HepG2 (cell line): ENCODE data around the gene ZNF561. TPM values are rescaled to one million over a fixed set of nuclear protein-coding genes. Genes with fewer than 3 reads are reported as not detected.
A peak's percentile ranks its signal among the peaks of the same experiment; 100 is the strongest.

Source experiments
- FLYWCH1 ChIP-seq: sonication (generic); formaldehyde crosslinking; IDR thresholded peaks from 2 replicates; pipeline ENCODE4 v1.8.1; 2023; ENCODE audit warnings: mild to moderate bottlenecking, missing genetic modification reagents
- GATAD1 ChIP-seq: IDR thresholded peaks from 2 replicates; pipeline ENCODE4 v1.6.1; 2016; ENCODE audit warnings: missing genetic modification reagents, missing compliant biosample characterization
- HES4 ChIP-seq: sonication (generic); formaldehyde crosslinking; IDR thresholded peaks from 2 replicates; pipeline ENCODE4 v1.9.0; 2021; ENCODE audit warnings: mild to moderate bottlenecking, missing genetic modification reagents, borderline replicate concordance
- HIVEP1 ChIP-seq: sonication (generic); formaldehyde crosslinking; IDR thresholded peaks from 2 replicates; pipeline ENCODE4 v1.4.0; 2020; ENCODE audit warnings: mild to moderate bottlenecking, missing genetic modification reagents
- MATR3 ChIP-seq: sonication (generic); formaldehyde crosslinking; IDR thresholded peaks from 2 replicates; pipeline ENCODE4 v1.4.0; 2020; ENCODE audit warnings: missing genetic modification reagents
- NFE2L2 ChIP-seq: fragments of 150-350 bp; IDR thresholded peaks from 2 replicates; pipeline ENCODE4 v1.6.1; 2014; ENCODE audit warnings: low read length
- NR2F6 ChIP-seq, 2 experiments: IDR thresholded peaks; 2 replicates each; pipeline ENCODE4 v1.6.1; 2016; ENCODE audit warnings: antibody characterized with exemption in 1 of 2, mild to moderate bottlenecking in 1 of 2
- PRPF4 ChIP-seq: fragments of 200-400 bp; formaldehyde crosslinking; IDR thresholded peaks from 2 replicates; pipeline ENCODE4 v1.6.1; 2016; ENCODE audit warnings: low read length, low read depth; ENCODE audit not compliant: poor library complexity, severe bottlenecking
- RFXANK ChIP-seq: IDR thresholded peaks from 2 replicates; pipeline ENCODE4 v1.6.1; 2016
- SSRP1 ChIP-seq: IDR thresholded peaks from 2 replicates; pipeline ENCODE4 v1.6.1; 2016; ENCODE audit warnings: control low read depth
- TFAP4 ChIP-seq: sonication (generic); IDR thresholded peaks from 2 replicates; pipeline ENCODE4 v1.6.1; 2016; ENCODE audit warnings: low read depth, borderline replicate concordance
- ZNF20 ChIP-seq: sonication (generic); formaldehyde crosslinking; IDR thresholded peaks from 2 replicates; pipeline ENCODE4 v1.4.0; 2020; ENCODE audit warnings: mild to moderate bottlenecking, moderate library complexity, missing genetic modification reagents
- ZNF224 ChIP-seq: sonication (generic); formaldehyde crosslinking; IDR thresholded peaks from 2 replicates; pipeline ENCODE4 v1.5.0; 2020; ENCODE audit warnings: mild to moderate bottlenecking, missing genetic modification reagents
- ZNF343 ChIP-seq: sonication (generic); formaldehyde crosslinking; IDR thresholded peaks from 2 replicates; pipeline ENCODE4 v1.4.0; 2020; ENCODE audit warnings: mild to moderate bottlenecking, missing genetic modification reagents
- ZNF615 ChIP-seq: sonication (generic); formaldehyde crosslinking; IDR thresholded peaks from 2 replicates; pipeline ENCODE4 v1.5.0; 2020; ENCODE audit warnings: mild to moderate bottlenecking, missing genetic modification reagents, borderline replicate concordance
- ZNF713 ChIP-seq: sonication (generic); formaldehyde crosslinking; IDR thresholded peaks from 2 replicates; pipeline ENCODE4 v1.4.0; 2020; ENCODE audit warnings: mild to moderate bottlenecking, missing genetic modification reagents
- ZSCAN9 ChIP-seq: IDR thresholded peaks from 2 replicates; pipeline ENCODE4 v1.6.1; 2016; ENCODE audit warnings: borderline replicate concordance
- polyA plus RNA-seq, 8 experiments: library from polyadenylated mRNA; depleted of rRNA in 3 of 8; stranded (reverse) in 7 of 8; unstranded in 1 of 8; fragments of >200 nt; fragmentation: Illumina TruSeq in 4 of 8; extraction: Trizol in 4 of 8; gene quantifications; 2 replicates each; pipeline versions ENCODE4 v1.2.1 to v1.2.3, GENCODE V29; 2011 to 2016; ENCODE audit warnings: low read depth in 4 of 8, missing spikeins in 1 of 8, mixed read lengths in 1 of 8; ENCODE audit not compliant: insufficient read depth in 1 of 8
- total RNA-seq, 5 experiments: library from RNA; depleted of rRNA; stranded (reverse); fragments of >200 nt; fragmentation: Illumina TruSeq; extraction: Trizol; gene quantifications; 2 replicates each; pipeline ENCODE4 v1.2.3, GENCODE V29; 2016; ENCODE audit warnings: low read depth in 1 of 5
- TF ChIP-seq, protein P1 (sequence below): sonication (generic); formaldehyde crosslinking; IDR thresholded peaks from 2 replicates; pipeline ENCODE4 v1.4.0; 2020; ENCODE audit warnings: mild to moderate bottlenecking, missing genetic modification reagents
- TF ChIP-seq, protein P2 (sequence below): sonication (generic); formaldehyde crosslinking; IDR thresholded peaks from 2 replicates; pipeline ENCODE4 v1.8.0; 2023; ENCODE audit warnings: mild to moderate bottlenecking, missing genetic modification reagents
- TF ChIP-seq, protein P3 (sequence below): sonication (generic); formaldehyde crosslinking; IDR thresholded peaks from 2 replicates; pipeline ENCODE4 v1.9.0; 2021; ENCODE audit warnings: missing genetic modification reagents, borderline replicate concordance

Gene ZNF561
- total and polyA plus RNA-seq, 2 of the 13 experiments (the other 11 are each of a cell fraction or from before 2014, with no cell fraction given) = 19.8 to 35.1 TPM

GRCh38 chr19:9584073-9584833 is 36.8 kb downstream of the ZNF561 start, which contains the start of gene ZNF121 (continued):
- no peak for TF ChIP-seq FLYWCH1 (CRISPR knock-in tag)
- no peak for TF ChIP-seq NFE2L2
- peak; percentile 83 for TF ChIP-seq ZNF224 (CRISPR knock-in tag)
- peak; percentile 46; the same call in 1 of the 2 replicates for TF ChIP-seq HIVEP1 (CRISPR knock-in tag)
- TF ChIP-seq, protein P1, sequence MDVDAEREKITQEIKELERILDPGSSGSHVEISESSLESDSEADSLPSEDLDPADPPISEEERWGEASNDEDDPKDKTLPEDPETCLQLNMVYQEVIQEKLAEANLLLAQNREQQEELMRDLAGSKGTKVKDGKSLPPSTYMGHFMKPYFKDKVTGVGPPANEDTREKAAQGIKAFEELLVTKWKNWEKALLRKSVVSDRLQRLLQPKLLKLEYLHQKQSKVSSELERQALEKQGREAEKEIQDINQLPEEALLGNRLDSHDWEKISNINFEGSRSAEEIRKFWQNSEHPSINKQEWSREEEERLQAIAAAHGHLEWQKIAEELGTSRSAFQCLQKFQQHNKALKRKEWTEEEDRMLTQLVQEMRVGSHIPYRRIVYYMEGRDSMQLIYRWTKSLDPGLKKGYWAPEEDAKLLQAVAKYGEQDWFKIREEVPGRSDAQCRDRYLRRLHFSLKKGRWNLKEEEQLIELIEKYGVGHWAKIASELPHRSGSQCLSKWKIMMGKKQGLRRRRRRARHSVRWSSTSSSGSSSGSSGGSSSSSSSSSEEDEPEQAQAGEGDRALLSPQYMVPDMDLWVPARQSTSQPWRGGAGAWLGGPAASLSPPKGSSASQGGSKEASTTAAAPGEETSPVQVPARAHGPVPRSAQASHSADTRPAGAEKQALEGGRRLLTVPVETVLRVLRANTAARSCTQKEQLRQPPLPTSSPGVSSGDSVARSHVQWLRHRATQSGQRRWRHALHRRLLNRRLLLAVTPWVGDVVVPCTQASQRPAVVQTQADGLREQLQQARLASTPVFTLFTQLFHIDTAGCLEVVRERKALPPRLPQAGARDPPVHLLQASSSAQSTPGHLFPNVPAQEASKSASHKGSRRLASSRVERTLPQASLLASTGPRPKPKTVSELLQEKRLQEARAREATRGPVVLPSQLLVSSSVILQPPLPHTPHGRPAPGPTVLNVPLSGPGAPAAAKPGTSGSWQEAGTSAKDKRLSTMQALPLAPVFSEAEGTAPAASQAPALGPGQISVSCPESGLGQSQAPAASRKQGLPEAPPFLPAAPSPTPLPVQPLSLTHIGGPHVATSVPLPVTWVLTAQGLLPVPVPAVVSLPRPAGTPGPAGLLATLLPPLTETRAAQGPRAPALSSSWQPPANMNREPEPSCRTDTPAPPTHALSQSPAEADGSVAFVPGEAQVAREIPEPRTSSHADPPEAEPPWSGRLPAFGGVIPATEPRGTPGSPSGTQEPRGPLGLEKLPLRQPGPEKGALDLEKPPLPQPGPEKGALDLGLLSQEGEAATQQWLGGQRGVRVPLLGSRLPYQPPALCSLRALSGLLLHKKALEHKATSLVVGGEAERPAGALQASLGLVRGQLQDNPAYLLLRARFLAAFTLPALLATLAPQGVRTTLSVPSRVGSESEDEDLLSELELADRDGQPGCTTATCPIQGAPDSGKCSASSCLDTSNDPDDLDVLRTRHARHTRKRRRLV (CRISPR knock-in tag) = no peak
- TF ChIP-seq PRPF4 = peak; percentile 80
- no peak for TF ChIP-seq ZNF343 (CRISPR knock-in tag)
- TF ChIP-seq HES4 = peak; percentile 68
- TF ChIP-seq MATR3 (CRISPR knock-in tag) = no peak
- TF ChIP-seq TFAP4 = no peak
- peak; percentile 83 for TF ChIP-seq GATAD1 (CRISPR knock-in tag)
- no peak for TF ChIP-seq NR2F6 (IDR thresholded peaks at IDR 0.05)
- TF ChIP-seq NR2F6 (CRISPR knock-in tag; IDR thresholded peaks at IDR 0.05) = peak; percentile 21; the same call in 1 of the 2 replicates
- no peak for TF ChIP-seq RFXANK
- no peak for TF ChIP-seq SSRP1 (CRISPR knock-in tag)
- TF ChIP-seq ZNF20 (CRISPR knock-in tag) = peak; percentile 70; the same call in 1 of the 2 replicates
- TF ChIP-seq ZNF713 = no peak
- TF ChIP-seq ZSCAN9 (CRISPR knock-in tag) = no peak
- TF ChIP-seq, protein P2, sequence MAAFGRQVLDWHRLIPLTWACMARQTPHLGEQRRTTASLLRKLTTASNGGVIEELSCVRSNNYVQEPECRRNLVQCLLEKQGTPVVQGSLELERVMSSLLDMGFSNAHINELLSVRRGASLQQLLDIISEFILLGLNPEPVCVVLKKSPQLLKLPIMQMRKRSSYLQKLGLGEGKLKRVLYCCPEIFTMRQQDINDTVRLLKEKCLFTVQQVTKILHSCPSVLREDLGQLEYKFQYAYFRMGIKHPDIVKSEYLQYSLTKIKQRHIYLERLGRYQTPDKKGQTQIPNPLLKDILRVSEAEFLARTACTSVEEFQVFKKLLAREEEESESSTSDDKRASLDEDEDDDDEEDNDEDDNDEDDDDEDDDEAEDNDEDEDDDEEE (CRISPR knock-in tag) = no peak; the same call in 1 of the 2 replicates
- TF ChIP-seq, protein P3, sequence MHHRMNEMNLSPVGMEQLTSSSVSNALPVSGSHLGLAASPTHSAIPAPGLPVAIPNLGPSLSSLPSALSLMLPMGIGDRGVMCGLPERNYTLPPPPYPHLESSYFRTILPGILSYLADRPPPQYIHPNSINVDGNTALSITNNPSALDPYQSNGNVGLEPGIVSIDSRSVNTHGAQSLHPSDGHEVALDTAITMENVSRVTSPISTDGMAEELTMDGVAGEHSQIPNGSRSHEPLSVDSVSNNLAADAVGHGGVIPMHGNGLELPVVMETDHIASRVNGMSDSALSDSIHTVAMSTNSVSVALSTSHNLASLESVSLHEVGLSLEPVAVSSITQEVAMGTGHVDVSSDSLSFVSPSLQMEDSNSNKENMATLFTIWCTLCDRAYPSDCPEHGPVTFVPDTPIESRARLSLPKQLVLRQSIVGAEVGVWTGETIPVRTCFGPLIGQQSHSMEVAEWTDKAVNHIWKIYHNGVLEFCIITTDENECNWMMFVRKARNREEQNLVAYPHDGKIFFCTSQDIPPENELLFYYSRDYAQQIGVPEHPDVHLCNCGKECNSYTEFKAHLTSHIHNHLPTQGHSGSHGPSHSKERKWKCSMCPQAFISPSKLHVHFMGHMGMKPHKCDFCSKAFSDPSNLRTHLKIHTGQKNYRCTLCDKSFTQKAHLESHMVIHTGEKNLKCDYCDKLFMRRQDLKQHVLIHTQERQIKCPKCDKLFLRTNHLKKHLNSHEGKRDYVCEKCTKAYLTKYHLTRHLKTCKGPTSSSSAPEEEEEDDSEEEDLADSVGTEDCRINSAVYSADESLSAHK (CRISPR knock-in tag) = no peak
- TF ChIP-seq ZNF615 (CRISPR knock-in tag) = no peak
